HepG2 (cell line): ENCODE measurements around the gene WDR11. TPM values are rescaled to one million over a fixed set of nuclear protein-coding genes. Genes with fewer than 3 reads are reported as not detected.

Experiments used
- ATAC-seq: fragments of 200-7000 bp; cut with Tn5 transposase; 3 replicates; pipeline ENCODE4 v1.9.1; 2020; ENCODE audit warnings: mild to moderate bottlenecking, moderate library complexity
- BruUV-seq: library from RNA; stranded (reverse); fragments of 400-500 nt; replicated peaks from 2 replicates; lab custom pipeline; 2021; lab: Mats Ljungman, UMichigan
- CTCF ChIA-PET: fragments of 300-600 bp; formaldehyde crosslinking; extraction: SDS; loops from one replicate; lab custom pipeline; 2021; ENCODE audit warnings: low total read pairs, inconsistent platforms, low intra/inter-chr PET ratio; lab: Yijun Ruan, JAX
- POLR2A ChIA-PET: fragments of 350-600 bp; sonication (Branson Sonifier 250); formaldehyde crosslinking; loops from one replicate; lab custom pipeline; 2020; ENCODE audit warnings: antibody characterized with exemption, inconsistent platforms; lab: Yijun Ruan, JAX
- DNase-seq: peaks from one replicate; pipeline ENCODE4 v3.0.0-alpha.2; 2015; ENCODE audit warnings: low spot score
- FAIRE-seq: peaks from 3 replicates; lab custom pipeline; 2011; peaks lifted over from hg19 to GRCh38; lab: Jason Lieb, UNC
- H2AFZ ChIP-seq: one replicate; pipeline ENCODE4 v1.6.1; 2011; ENCODE audit warnings: low read length, inconsistent platforms
- H3K27ac ChIP-seq: fragments of 300-600 bp; 3 replicates; pipeline ENCODE4 v1.8.0; 2011; ENCODE audit warnings: mixed run types, mild to moderate bottlenecking, mixed read lengths, low read length, inconsistent platforms; ENCODE audit not compliant: insufficient read depth; ENCODE audit errors: extremely low read length
- H3K27me3 ChIP-seq, 2 experiments: fragments of 200-600 bp in 1 of 2; 2 replicates in 1 of 2; 3 replicates in 1 of 2; pipeline versions ENCODE4 v1.6.0 to v1.8.0; 2011; ENCODE audit warnings: low read length in 2 of 2, mild to moderate bottlenecking in 2 of 2, moderate library complexity in 2 of 2, inconsistent platforms in 1 of 2; ENCODE audit not compliant: insufficient read depth in 2 of 2, control insufficient read depth in 1 of 2
- H3K36me3 ChIP-seq, 2 experiments: fragments of 200-600 bp in 1 of 2; replicated peaks in 1 of 2; 2 replicates in 1 of 2; 3 replicates in 1 of 2; pipeline versions ENCODE4 v1.5.1 to v1.8.0; 2011; ENCODE audit warnings: low read length in 2 of 2, inconsistent platforms in 1 of 2; ENCODE audit not compliant: insufficient read depth in 2 of 2, control insufficient read depth in 1 of 2
- H3K4me1 ChIP-seq: 2 replicates; pipeline ENCODE4 v1.5.1; 2012; ENCODE audit warnings: low read length, inconsistent platforms; ENCODE audit not compliant: insufficient read depth
- H3K4me2 ChIP-seq: 2 replicates; pipeline ENCODE4 v1.6.0; 2011; ENCODE audit warnings: low read depth, low read length, inconsistent platforms
- H3K4me3 ChIP-seq, 3 experiments: fragments of 200-600 bp in 1 of 3; sonication (generic), shearing (Covaris generic) in 1 of 3; replicated peaks in 1 of 3; 2 replicates each; pipeline ENCODE4 v1.5.1; 2011 to 2016; ENCODE audit warnings: low read length in 3 of 3, inconsistent platforms in 2 of 3, low read depth in 2 of 3, mild to moderate bottlenecking in 2 of 3, control low read depth in 1 of 3, mixed read lengths in 1 of 3; ENCODE audit not compliant: insufficient read depth in 1 of 3
- H3K79me2 ChIP-seq: one replicate; pipeline ENCODE4 v1.6.1; 2011; ENCODE audit warnings: low read length, inconsistent platforms; ENCODE audit not compliant: insufficient read depth
- H3K9ac ChIP-seq: 2 replicates; pipeline ENCODE4 v1.6.0; 2011; ENCODE audit warnings: mild to moderate bottlenecking, low read depth, low read length, inconsistent platforms; ENCODE audit not compliant: insufficient read depth
- H3K9me3 ChIP-seq: 2 replicates; pipeline ENCODE4 v1.5.1; 2012; ENCODE audit warnings: mild to moderate bottlenecking, low read length
- H4K20me1 ChIP-seq: 2 replicates; pipeline ENCODE4 v1.6.0; 2011; ENCODE audit warnings: inconsistent platforms, mild to moderate bottlenecking, low read length, moderate library complexity; ENCODE audit not compliant: insufficient read depth
- CCAR2 ChIP-seq: fragments of 200-400 bp; formaldehyde crosslinking; optimal IDR thresholded peaks from 2 replicates; pipeline ENCODE3; 2018; ENCODE audit warnings: low read depth, mild to moderate bottlenecking, low read length, moderate library complexity
- CHD2 ChIP-seq: IDR thresholded peaks from 2 replicates; pipeline ENCODE4 v1.6.1; 2011; ENCODE audit warnings: low read depth, low read length, improper control_type of control experiment
- FOXA3 ChIP-seq: IDR thresholded peaks from 2 replicates; pipeline ENCODE4 v1.6.1; 2016; ENCODE audit warnings: missing genetic modification reagents, missing compliant biosample characterization
- FOXO1 ChIP-seq: sonication (generic); formaldehyde crosslinking; IDR thresholded peaks from 2 replicates; pipeline ENCODE4 v1.4.0; 2020; ENCODE audit warnings: missing genetic modification reagents
- HDAC1 ChIP-seq: sonication (generic); formaldehyde crosslinking; IDR thresholded peaks from 2 replicates; pipeline ENCODE4 v1.5.1; 2020; ENCODE audit warnings: mild to moderate bottlenecking, missing genetic modification reagents
- IKZF5 ChIP-seq: IDR thresholded peaks from 2 replicates; pipeline ENCODE4 v1.6.1; 2018; ENCODE audit warnings: missing genetic modification reagents, mild to moderate bottlenecking, missing compliant biosample characterization
- SETDB1 ChIP-seq: sonication (generic); formaldehyde crosslinking; IDR thresholded peaks from 2 replicates; pipeline ENCODE4 v1.5.1; 2020; ENCODE audit warnings: missing genetic modification reagents, mild to moderate bottlenecking, borderline replicate concordance
- SUZ12 ChIP-seq: fragments of 150-350 bp; IDR thresholded peaks from 2 replicates; pipeline ENCODE4 v1.6.1; 2014; ENCODE audit warnings: low read depth, low read length
- ZNF101 ChIP-seq: sonication (generic); formaldehyde crosslinking; IDR thresholded peaks from 2 replicates; pipeline ENCODE4 v1.4.0; 2020; ENCODE audit warnings: mild to moderate bottlenecking, low read depth, missing genetic modification reagents, borderline replicate concordance
- ZNF484 ChIP-seq: sonication (generic); formaldehyde crosslinking; IDR thresholded peaks from 2 replicates; pipeline ENCODE4 v1.5.1; 2020; ENCODE audit warnings: mild to moderate bottlenecking, low read depth, missing genetic modification reagents, borderline replicate concordance
- ZNF572 ChIP-seq: sonication (generic); formaldehyde crosslinking; IDR thresholded peaks from 2 replicates; pipeline ENCODE4 v1.5.1; 2020; ENCODE audit warnings: mild to moderate bottlenecking, missing genetic modification reagents
- ZNF607 ChIP-seq: sonication (generic); formaldehyde crosslinking; IDR thresholded peaks from 2 replicates; pipeline ENCODE4 v1.5.1; 2020; ENCODE audit warnings: missing genetic modification reagents, mild to moderate bottlenecking, borderline replicate concordance
- ZNF710 ChIP-seq: sonication (generic); formaldehyde crosslinking; IDR thresholded peaks from 2 replicates; pipeline ENCODE4 v1.5.0; 2020; ENCODE audit warnings: mild to moderate bottlenecking, missing genetic modification reagents, borderline replicate concordance
- ZNF713 ChIP-seq: sonication (generic); formaldehyde crosslinking; IDR thresholded peaks from 2 replicates; pipeline ENCODE4 v1.4.0; 2020; ENCODE audit warnings: mild to moderate bottlenecking, missing genetic modification reagents
- ZNF891 ChIP-seq: sonication (generic); formaldehyde crosslinking; IDR thresholded peaks from 2 replicates; pipeline ENCODE4 v1.5.0; 2020; ENCODE audit warnings: mild to moderate bottlenecking, missing genetic modification reagents
- ZSCAN21 ChIP-seq: sonication (generic); formaldehyde crosslinking; IDR thresholded peaks from 2 replicates; pipeline ENCODE4 v1.8.0; 2022; ENCODE audit warnings: mild to moderate bottlenecking, missing genetic modification reagents, moderate library complexity, borderline replicate concordance
- ZSCAN22 ChIP-seq: sonication (generic); formaldehyde crosslinking; IDR thresholded peaks from 2 replicates; pipeline ENCODE4 v1.4.0; 2020; ENCODE audit warnings: mild to moderate bottlenecking, missing genetic modification reagents
- WGBS: methylation state at CpG from one replicate; pipeline ENCODE4 v1.1.6; 2017; ENCODE audit warnings: low lambda C conversion rate; 5-methylcytosine and 5-hydroxymethylcytosine counted together
- in situ Hi-C: cut with HindIII; loops from 2 replicates; pipeline ENCODE4 v1.10.0; 2017; ENCODE audit warnings: low pct_unique_long_range_greater_than_20kb; ENCODE audit not compliant: extremely low pct_ligation_motif_present
- intact Hi-C: fragments of 100-400 bp; cut with micrococcal nuclease; formaldehyde crosslinking; loops from one replicate; pipeline ENCODE4 v1.10.0; 2022; ENCODE audit not compliant: unreplicated experiment
- polyA plus RNA-seq, 8 experiments: library from polyadenylated mRNA; depleted of rRNA in 3 of 8; stranded (reverse) in 7 of 8; unstranded in 1 of 8; fragments of >200 nt; fragmentation: Illumina TruSeq in 4 of 8; extraction: Trizol in 4 of 8; gene quantifications; 2 replicates each; pipeline versions ENCODE4 v1.2.1 to v1.2.3, GENCODE V29; 2011 to 2016; ENCODE audit warnings: low read depth in 4 of 8, missing spikeins in 1 of 8, mixed read lengths in 1 of 8; ENCODE audit not compliant: insufficient read depth in 1 of 8
- total RNA-seq, 5 experiments: library from RNA; depleted of rRNA; stranded (reverse); fragments of >200 nt; fragmentation: Illumina TruSeq; extraction: Trizol; gene quantifications; 2 replicates each; pipeline ENCODE4 v1.2.3, GENCODE V29; 2016; ENCODE audit warnings: low read depth in 1 of 5

WDR11 gene
- total and polyA plus RNA-seq, 2 of the 13 experiments (the other 11 are each of a cell fraction or from before 2014, with no cell fraction given): 38.0 to 45.2 TPM

DNA sequence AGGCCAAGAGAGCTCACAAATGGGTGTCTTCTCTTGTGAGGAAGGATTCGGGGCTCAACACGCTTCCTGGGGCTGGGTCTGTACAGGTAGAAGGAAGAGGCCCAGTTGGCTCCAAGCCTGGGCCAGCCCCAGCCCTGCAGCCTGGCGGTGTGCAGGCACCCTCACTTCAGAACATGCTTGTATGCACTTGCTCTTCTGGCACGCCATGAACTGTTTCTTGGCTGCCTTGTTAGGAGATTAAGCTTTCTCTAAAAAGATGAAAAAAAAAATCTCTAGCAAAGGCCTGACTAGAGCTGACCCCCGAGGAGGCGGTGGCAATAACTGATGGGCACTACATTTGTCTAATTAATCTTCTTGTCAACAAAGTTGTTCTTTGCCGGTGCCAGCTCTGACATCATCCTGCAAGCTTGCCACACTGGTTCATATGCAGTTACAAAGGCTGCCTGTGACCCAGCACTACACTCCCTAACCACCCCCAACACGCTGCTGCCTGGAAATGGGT, 94.7 kb downstream of the WDR11 start:
- Histone ChIP-seq H2AFZ (no peak overlapping the region), H3K27me3 (peaks cover 0 to 11% of the 10 kb centered on the region in 2 experiments; a peak in 3 of 5 replicates), H3K27ac (no peak overlapping the region), H3K9ac (no peak overlapping the region), H3K36me3 (no peaks in the 10 kb centered on the region), H3K4me3 (no peak overlapping the region), H3K9me3 (no peaks in the 10 kb centered on the region), H4K20me1 (no peaks in the 10 kb centered on the region), H3K79me2 (no peaks in the 10 kb centered on the region), H3K4me1 (no peaks in the 10 kb centered on the region), H3K4me2 (no peak overlapping the region)
- FAIRE-seq (no peak), ATAC-seq (no peak), DNase-seq (no peak)
- intact Hi-C loops: loop anchor here (5.0 kb wide), 1 partner anchor 126 kb away; no protein-coding TSS in a partner anchor
- POLR2A ChIA-PET: no interaction called here
- 65% methylated on average over 6 of the region's 8 CpGs for WGBS
- BruUV-seq: no TSS peak
- no peak for TF ChIP-seq SETDB1 (CRISPR knock-in tag)
- no peak for TF ChIP-seq ZNF607 (CRISPR knock-in tag)
- TF ChIP-seq IKZF5 (CRISPR knock-in tag): no peak
- TF ChIP-seq FOXA3 (CRISPR knock-in tag): no peak
- TF ChIP-seq ZNF484 (CRISPR knock-in tag): no peak
- TF ChIP-seq ZNF101: no peak
- TF ChIP-seq ZNF891 (CRISPR knock-in tag): no peak
- TF ChIP-seq ZSCAN21 (CRISPR knock-in tag): no peak
- no peak for TF ChIP-seq HDAC1 (CRISPR knock-in tag)
- TF ChIP-seq ZNF713 (CRISPR knock-in tag): no peak
- TF ChIP-seq ZNF572 (CRISPR knock-in tag): no peak
- no peak for TF ChIP-seq CCAR2
- no peak for TF ChIP-seq ZNF710 (CRISPR knock-in tag)
- TF ChIP-seq CHD2: no peak
- TF ChIP-seq SUZ12: no peak
- no peak for TF ChIP-seq FOXO1
- no peak for TF ChIP-seq ZSCAN22
- in situ Hi-C loops: loop anchor here (5.0 kb wide), 2 partner anchors 661 to 941 kb away; no protein-coding TSS in a partner anchor
- CTCF ChIA-PET: no interaction called here
